Heart left ventricle (tissue), 13 donors: ENCODE measurements around the gene TTPAL.

Source experiments
- CTCF ChIP-seq, 12 donors: fragments of 200-600 bp; sonication (generic) in 4 of 12; IDR thresholded peaks; one replicate each; pipeline versions ENCODE4 v1.5.0 to v1.8.0; 2018 to 2022; ENCODE audit warnings: antibody characterized with exemption in 12 of 12, mild to moderate bottlenecking in 5 of 12
- POLR2A ChIP-seq, 2 donors: fragments of 450-650 bp; IDR thresholded peaks; one replicate each; pipeline ENCODE4 v1.6.1; 2017; ENCODE audit warnings: antibody characterized with exemption in 2 of 2, mild to moderate bottlenecking in 2 of 2, moderate library complexity in 2 of 2
- donor health status: ischemic (EF 13 %, LVEDD 7.1; RV severe dilation, severe dysfunction).
- donor health status: DM: no; HTN: yes; CAD: no.
- donor health status: DM: no; HTN: no; CAD: no.
- donor health status: ischemic (EF 25% LVEDD 6.9; RV normal size, moderate dysfunction).
- donor health status: ischemic (EF 25% LVEDD 5.7; RV mildly dilated, moderate dysfunction).
- donor health status: ischemic (EF 35%, LVEDD 5.7; RV mildly dilated, moderate dysfunction).
- donor health status: nonischemic (EF 11% LVEDD 7.7; RV severe dilation, severe dysfunction).
- donor health status: DM: yes; HTN: yes; CAD: no.
- donor health status: PGD.
- donor health status: ischemic (EF 29% LVEDD 5.4; RV normal size, mild dysfunction).
- donor health status: nonischemic (EF 23%, LVEDD 6.1; RV moderate dilation, normal function).

- TF ChIP-seq CTCF (IDR thresholded peaks at IDR 0.05) (no peak), POLR2A (IDR thresholded peaks at IDR 0.05) (no peak)
Observed at GRCh38 chr20:44477151-44477550, 1.5 kb downstream of the TTPAL start.
